GM23338 (cell line): Measurements from ENCODE around the gene MDN1.

ENCODE experiments used
- POLR2AphosphoS5 ChIP-seq: IDR thresholded peaks from 2 replicates; pipeline ENCODE4 v1.6.1; 2016; ENCODE audit warnings: antibody characterized with exemption, low read depth
- TF ChIP-seq, protein P1 (sequence below), 2 experiments: fragments of 200-600 bp in 1 of 2; sonication (generic) in 1 of 2; conservative IDR thresholded peaks; 2 replicates each; pipeline versions ENCODE4 v1.5.1 to v1.6.1; 2016 to 2017; ENCODE audit warnings: antibody characterized with exemption in 2 of 2, low read depth in 2 of 2, mild to moderate bottlenecking in 2 of 2, moderate library complexity in 1 of 2
- TF ChIP-seq, protein P2 (sequence below): IDR thresholded peaks from one replicate; pipeline ENCODE4 v1.6.1; 2018; ENCODE audit warnings: antibody characterized with exemption; ENCODE audit not compliant: unreplicated experiment

DNA sequence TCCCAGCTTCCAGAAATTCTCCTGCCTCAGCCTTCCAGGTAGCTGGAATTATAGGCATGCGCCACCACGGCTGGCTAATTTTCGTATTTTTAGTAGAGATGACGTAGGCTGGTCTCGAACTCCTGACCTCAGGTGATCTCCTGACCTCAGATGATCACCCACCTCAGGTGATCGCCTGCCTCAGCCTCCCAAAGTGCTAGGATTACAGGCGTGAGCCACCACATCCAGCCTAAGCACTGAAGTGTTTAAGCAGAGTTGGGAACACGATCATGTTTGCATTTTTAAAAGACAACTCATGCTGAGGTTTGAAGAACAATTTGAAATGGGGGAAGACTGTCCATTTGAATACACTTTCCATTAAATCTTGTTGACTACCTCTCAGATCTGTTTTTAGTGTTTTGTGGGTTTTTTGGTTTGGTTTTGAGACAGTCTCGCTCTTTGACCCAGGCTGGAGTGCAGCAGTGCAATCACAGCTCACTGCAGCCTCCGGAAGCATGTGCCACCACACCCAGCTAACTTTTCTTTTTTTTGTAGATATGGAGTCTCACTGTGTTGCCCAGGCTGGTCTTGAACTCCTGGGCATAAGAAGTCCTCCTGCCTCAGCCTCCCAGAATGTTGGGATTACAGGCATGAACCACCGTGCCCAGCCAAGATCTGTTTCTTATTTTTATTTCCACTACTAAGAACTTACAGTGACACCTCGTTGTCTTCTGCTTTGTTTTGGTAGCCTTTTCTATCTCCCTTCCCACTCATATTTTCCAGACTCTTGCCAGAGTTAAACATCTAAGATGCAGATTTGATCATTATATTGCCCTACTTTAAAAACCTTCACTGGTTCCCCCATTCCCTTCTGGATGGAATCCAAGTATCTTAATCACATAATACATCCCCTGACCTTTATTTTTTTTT is 15.5 kb upstream of the MDN1 start:
- TF ChIP-seq, protein P1, sequence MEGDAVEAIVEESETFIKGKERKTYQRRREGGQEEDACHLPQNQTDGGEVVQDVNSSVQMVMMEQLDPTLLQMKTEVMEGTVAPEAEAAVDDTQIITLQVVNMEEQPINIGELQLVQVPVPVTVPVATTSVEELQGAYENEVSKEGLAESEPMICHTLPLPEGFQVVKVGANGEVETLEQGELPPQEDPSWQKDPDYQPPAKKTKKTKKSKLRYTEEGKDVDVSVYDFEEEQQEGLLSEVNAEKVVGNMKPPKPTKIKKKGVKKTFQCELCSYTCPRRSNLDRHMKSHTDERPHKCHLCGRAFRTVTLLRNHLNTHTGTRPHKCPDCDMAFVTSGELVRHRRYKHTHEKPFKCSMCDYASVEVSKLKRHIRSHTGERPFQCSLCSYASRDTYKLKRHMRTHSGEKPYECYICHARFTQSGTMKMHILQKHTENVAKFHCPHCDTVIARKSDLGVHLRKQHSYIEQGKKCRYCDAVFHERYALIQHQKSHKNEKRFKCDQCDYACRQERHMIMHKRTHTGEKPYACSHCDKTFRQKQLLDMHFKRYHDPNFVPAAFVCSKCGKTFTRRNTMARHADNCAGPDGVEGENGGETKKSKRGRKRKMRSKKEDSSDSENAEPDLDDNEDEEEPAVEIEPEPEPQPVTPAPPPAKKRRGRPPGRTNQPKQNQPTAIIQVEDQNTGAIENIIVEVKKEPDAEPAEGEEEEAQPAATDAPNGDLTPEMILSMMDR (conservative IDR thresholded peaks at IDR 0.05; ENCODE audit: low read depth in 2 of 2): no peak
- TF ChIP-seq, protein P2, sequence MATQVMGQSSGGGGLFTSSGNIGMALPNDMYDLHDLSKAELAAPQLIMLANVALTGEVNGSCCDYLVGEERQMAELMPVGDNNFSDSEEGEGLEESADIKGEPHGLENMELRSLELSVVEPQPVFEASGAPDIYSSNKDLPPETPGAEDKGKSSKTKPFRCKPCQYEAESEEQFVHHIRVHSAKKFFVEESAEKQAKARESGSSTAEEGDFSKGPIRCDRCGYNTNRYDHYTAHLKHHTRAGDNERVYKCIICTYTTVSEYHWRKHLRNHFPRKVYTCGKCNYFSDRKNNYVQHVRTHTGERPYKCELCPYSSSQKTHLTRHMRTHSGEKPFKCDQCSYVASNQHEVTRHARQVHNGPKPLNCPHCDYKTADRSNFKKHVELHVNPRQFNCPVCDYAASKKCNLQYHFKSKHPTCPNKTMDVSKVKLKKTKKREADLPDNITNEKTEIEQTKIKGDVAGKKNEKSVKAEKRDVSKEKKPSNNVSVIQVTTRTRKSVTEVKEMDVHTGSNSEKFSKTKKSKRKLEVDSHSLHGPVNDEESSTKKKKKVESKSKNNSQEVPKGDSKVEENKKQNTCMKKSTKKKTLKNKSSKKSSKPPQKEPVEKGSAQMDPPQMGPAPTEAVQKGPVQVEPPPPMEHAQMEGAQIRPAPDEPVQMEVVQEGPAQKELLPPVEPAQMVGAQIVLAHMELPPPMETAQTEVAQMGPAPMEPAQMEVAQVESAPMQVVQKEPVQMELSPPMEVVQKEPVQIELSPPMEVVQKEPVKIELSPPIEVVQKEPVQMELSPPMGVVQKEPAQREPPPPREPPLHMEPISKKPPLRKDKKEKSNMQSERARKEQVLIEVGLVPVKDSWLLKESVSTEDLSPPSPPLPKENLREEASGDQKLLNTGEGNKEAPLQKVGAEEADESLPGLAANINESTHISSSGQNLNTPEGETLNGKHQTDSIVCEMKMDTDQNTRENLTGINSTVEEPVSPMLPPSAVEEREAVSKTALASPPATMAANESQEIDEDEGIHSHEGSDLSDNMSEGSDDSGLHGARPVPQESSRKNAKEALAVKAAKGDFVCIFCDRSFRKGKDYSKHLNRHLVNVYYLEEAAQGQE: no peak
- no peak for TF ChIP-seq POLR2AphosphoS5
